Uterus (tissue), 4 donors: ENCODE data around the gene NOG. TPM values are rescaled to one million over a fixed set of nuclear protein-coding genes. Genes with fewer than 3 reads are reported as not detected.

ENCODE experiments used
- DNase-seq, 2 donors: peaks; one replicate each; pipeline ENCODE4 v3.0.0-alpha.2; 2019 to 2020
- H3K27ac ChIP-seq, 2 donors: fragments of 200-600 bp; sonication (generic); 1 replicate in 1 of 2; 2 replicates in 1 of 2; pipeline ENCODE4 v1.5.1; 2016 to 2018
- H3K27me3 ChIP-seq, 2 donors: fragments of 200-600 bp; sonication (generic); one replicate each; pipeline ENCODE4 v1.5.1; 2018 to 2019; ENCODE audit warnings: control low read depth in 1 of 2
- H3K36me3 ChIP-seq, 2 donors: fragments of 200-600 bp; sonication (generic); one replicate each; pipeline ENCODE4 v1.5.1; 2019; ENCODE audit warnings: control low read depth in 1 of 2
- H3K4me1 ChIP-seq, 2 donors: fragments of 200-600 bp; sonication (generic); one replicate each; pipeline ENCODE4 v1.5.1; 2018 to 2019; ENCODE audit warnings: control low read depth in 1 of 2
- H3K4me3 ChIP-seq, 2 donors: fragments of 200-600 bp; sonication (generic); 1 replicate in 1 of 2; 2 replicates in 1 of 2; pipeline ENCODE4 v1.5.1; 2018 to 2019; ENCODE audit warnings: mild to moderate bottlenecking in 1 of 2
- H3K9me3 ChIP-seq, 2 donors: fragments of 200-600 bp; sonication (generic); one replicate each; pipeline ENCODE4 v1.5.1; 2019; ENCODE audit warnings: control low read depth in 1 of 2
- POLR2A ChIP-seq, 2 donors: fragments of 450-650 bp; IDR thresholded peaks; one replicate each; pipeline ENCODE4 v1.6.1; 2016; ENCODE audit warnings: antibody characterized with exemption in 2 of 2, mild to moderate bottlenecking in 1 of 2, moderate library complexity in 1 of 2
- intact Hi-C: fragments of 100-400 bp; cut with DNase I; formaldehyde crosslinking; loops from one replicate; pipeline ENCODE4 v1.15.1; 2023; ENCODE audit warnings: low total_unique reads
- total RNA-seq, 4 donors: library from RNA; depleted of rRNA in 3 of 4; stranded (reverse); fragments of >200 nt in 3 of 4; gene quantifications; one replicate each; pipeline versions ENCODE4 v1.1.0 to v1.2.4, GENCODE V29; 2014 to 2023
- TF ChIP-seq, protein P1 (sequence below), 4 experiments: fragments of 200-600 bp in 2 of 4; fragments of 450-650 bp in 2 of 4; sonication (generic) in 2 of 4; IDR thresholded peaks; one replicate each; pipeline ENCODE4 v1.5.1; 2016 to 2019; ENCODE audit warnings: antibody characterized with exemption in 4 of 4, mild to moderate bottlenecking in 2 of 4, moderate library complexity in 1 of 4
- donor health status: DM: yes; HTN: yes; CAD: no.

Gene NOG
- total RNA-seq, 4 donors from 2014 or later, result 0.21 to 2.6 TPM; not detected in 2

DNA sequence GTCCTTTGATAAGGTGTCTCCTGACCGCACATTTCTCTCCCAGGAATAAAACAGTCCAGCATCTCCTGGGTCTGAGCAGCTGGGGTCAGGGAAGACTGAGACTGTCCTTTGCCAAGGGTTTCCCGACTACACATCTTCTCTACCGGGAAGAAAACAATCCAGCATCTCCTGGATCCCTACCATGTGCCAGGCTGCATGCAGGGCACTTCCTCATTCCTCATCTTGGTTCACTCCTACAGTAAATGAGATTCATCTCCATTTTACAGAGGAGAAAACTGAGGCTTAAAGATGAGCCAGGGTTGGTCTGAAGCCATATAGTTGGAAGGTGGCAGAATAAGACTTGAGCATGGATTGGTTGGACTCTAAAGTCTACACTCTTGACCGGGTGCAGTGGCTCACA lies 36.7 kb downstream of the NOG start:
- TF ChIP-seq, protein P1, sequence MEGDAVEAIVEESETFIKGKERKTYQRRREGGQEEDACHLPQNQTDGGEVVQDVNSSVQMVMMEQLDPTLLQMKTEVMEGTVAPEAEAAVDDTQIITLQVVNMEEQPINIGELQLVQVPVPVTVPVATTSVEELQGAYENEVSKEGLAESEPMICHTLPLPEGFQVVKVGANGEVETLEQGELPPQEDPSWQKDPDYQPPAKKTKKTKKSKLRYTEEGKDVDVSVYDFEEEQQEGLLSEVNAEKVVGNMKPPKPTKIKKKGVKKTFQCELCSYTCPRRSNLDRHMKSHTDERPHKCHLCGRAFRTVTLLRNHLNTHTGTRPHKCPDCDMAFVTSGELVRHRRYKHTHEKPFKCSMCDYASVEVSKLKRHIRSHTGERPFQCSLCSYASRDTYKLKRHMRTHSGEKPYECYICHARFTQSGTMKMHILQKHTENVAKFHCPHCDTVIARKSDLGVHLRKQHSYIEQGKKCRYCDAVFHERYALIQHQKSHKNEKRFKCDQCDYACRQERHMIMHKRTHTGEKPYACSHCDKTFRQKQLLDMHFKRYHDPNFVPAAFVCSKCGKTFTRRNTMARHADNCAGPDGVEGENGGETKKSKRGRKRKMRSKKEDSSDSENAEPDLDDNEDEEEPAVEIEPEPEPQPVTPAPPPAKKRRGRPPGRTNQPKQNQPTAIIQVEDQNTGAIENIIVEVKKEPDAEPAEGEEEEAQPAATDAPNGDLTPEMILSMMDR (IDR thresholded peaks at IDR 0.05), result no peak
- TF ChIP-seq POLR2A (IDR thresholded peaks at IDR 0.05), result no peak
- no peak for DNase-seq
- intact Hi-C loops, result no loop called here
- H3K9me3 ChIP-seq, result no peaks in the 10 kb centered on the region
- H3K27ac ChIP-seq, result no peak overlapping the region
- H3K4me1 ChIP-seq, result peaks cover 0 to 3% of the 10 kb centered on the region in 2 donors
- no peaks in the 10 kb centered on the region for H3K27me3 ChIP-seq
- H3K36me3 ChIP-seq, result no peaks in the 10 kb centered on the region
- H3K4me3 ChIP-seq, result no peak overlapping the region

DNA sequence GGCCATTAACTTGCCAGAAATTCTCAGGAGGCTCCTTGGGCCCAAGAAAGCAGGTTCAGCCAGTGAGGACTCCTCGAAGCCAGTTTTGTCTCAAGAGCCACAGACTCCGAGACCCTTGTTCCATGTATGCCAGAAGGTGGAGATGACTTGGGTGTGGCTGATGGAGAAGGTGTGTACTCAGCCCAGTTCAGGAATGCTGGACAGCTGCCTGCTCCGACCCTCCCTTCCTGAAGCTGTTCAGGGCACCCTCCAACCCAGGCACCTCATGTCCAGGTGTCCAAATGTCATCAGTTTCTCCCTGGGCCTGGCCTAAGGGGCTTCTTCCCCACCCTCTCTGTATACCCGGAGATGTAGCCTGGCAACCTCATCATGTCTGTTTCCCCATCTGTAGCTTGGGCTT lies 40.2 kb downstream of the NOG start:
- peaks cover 0 to 3% of the 10 kb centered on the region in 2 donors for H3K27me3 ChIP-seq
- no peak for TF ChIP-seq POLR2A (IDR thresholded peaks at IDR 0.05)
- TF ChIP-seq, protein P1 (IDR thresholded peaks at IDR 0.05), result no peak
- peaks cover 0 to 3% of the 10 kb centered on the region in 2 donors for H3K4me1 ChIP-seq
- no peaks in the 10 kb centered on the region for H3K36me3 ChIP-seq
- intact Hi-C loops, result no loop called here
- H3K9me3 ChIP-seq, result no peaks in the 10 kb centered on the region
- DNase-seq, result no peak
- no peak overlapping the region for H3K4me3 ChIP-seq
- no peak overlapping the region for H3K27ac ChIP-seq

DNA sequence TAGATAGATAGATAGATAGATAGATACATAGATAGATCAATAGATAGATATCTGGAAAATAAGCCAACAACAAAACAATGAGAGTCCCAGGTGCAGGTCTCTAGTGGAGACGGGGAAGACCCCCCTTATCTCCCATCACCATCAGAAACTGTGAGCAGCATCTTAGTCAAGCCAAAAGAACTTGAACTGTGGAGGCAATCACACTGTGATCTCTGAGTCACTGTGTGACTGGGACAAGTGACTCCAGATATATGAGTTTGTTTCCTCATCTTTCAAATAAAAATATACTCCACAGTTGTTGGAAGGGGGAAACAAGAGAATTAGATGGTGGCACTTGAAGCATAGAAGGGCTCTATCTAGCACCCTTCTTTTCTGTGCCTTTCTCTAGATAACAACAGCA lies 42.1 kb downstream of the NOG start:
- no peaks in the 10 kb centered on the region for H3K4me1 ChIP-seq
- peaks cover 0 to 3% of the 10 kb centered on the region in 2 donors for H3K27me3 ChIP-seq
- DNase-seq, result no peak
- TF ChIP-seq, protein P1 (IDR thresholded peaks at IDR 0.05), result no peak
- no peak for TF ChIP-seq POLR2A (IDR thresholded peaks at IDR 0.05)
- H3K9me3 ChIP-seq, result no peaks in the 10 kb centered on the region
- H3K27ac ChIP-seq, result no peak overlapping the region
- no peak overlapping the region for H3K4me3 ChIP-seq
- intact Hi-C loops, result no loop called here
- H3K36me3 ChIP-seq, result no peaks in the 10 kb centered on the region

DNA sequence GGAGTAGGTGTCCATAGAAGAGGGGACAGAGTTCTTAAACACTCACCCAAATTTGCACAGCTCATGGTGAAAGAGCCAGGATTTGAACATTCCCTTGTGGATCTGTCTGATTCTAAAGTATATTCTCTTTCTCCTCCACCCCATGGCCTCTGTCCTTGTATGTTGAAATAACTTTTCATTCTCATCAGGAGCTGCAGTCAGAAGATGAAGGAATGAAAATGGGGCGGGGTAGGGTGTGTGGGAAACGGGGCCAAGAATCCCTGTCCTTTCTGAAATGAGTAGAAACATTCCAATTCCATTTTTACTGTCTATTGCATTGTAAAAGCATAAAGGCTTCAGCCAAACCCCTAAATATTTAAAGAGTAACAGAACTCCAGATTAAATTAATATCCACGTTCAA lies 42.8 kb downstream of the NOG start:
- peaks cover 0 to 3% of the 10 kb centered on the region in 2 donors for H3K27me3 ChIP-seq
- DNase-seq, result no peak
- TF ChIP-seq, protein P1 (IDR thresholded peaks at IDR 0.05), result no peak
- TF ChIP-seq POLR2A (IDR thresholded peaks at IDR 0.05), result no peak

DNA sequence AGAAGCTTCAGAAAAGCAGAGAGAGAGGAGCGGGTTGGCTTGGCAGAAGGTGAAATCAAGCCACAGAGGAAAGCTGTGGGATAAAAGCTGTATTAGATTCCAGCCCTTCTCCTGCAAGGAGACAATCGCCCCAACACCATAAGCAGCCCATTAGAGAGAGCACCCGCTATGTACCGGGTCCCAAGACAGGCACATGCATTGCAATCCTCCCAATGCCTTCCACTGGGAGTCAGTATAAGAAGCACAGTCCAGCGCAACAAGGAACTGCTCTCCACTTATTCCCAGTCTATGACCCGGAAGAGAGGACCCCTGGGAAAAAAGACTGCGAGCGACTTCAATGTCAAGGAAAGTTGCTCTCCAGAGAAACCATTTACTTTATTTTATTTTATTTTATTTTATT lies 43.8 kb downstream of the NOG start:
- no peak for TF ChIP-seq POLR2A (IDR thresholded peaks at IDR 0.05)
- TF ChIP-seq, protein P1 (IDR thresholded peaks at IDR 0.05), result no peak

More for the DNA sequence above, 42.8 kb downstream of the NOG start:
- Histone ChIP-seq H3K9me3 (no peaks in the 10 kb centered on the region), H3K27ac (no peak overlapping the region), H3K36me3 (no peaks in the 10 kb centered on the region), H3K4me3 (no peak overlapping the region), H3K4me1 (no peaks in the 10 kb centered on the region)
- intact Hi-C loops, result no loop called here

More for the DNA sequence above, 43.8 kb downstream of the NOG start:
- H3K27ac ChIP-seq, result no peak overlapping the region
- intact Hi-C loops, result no loop called here
- H3K36me3 ChIP-seq, result no peaks in the 10 kb centered on the region
- H3K4me1 ChIP-seq, result no peaks in the 10 kb centered on the region
- H3K4me3 ChIP-seq, result no peak overlapping the region
- no peaks in the 10 kb centered on the region for H3K9me3 ChIP-seq
- DNase-seq, result no peak
- H3K27me3 ChIP-seq, result peaks cover 0 to 3% of the 10 kb centered on the region in 2 donors
